Prostate gland (tissue), 2 donors: ENCODE results near the gene TLL1.

ENCODE experiments used
- CTCF ChIP-seq, 4 experiments: fragments of 200-600 bp in 2 of 4; fragments of 450-650 bp in 2 of 4; sonication (generic) in 2 of 4; IDR thresholded peaks; 1 replicate in 3 of 4; 2 replicates in 1 of 4; pipeline ENCODE4 v1.5.1; 2016 to 2019; ENCODE audit warnings: antibody characterized with exemption in 4 of 4, mild to moderate bottlenecking in 2 of 4, moderate library complexity in 2 of 4
- POLR2AphosphoS5 ChIP-seq: sonication (generic); formaldehyde crosslinking; IDR thresholded peaks from one replicate; pipeline ENCODE4 v1.6.1; 2017; ENCODE audit warnings: antibody characterized with exemption

- TF ChIP-seq CTCF (IDR thresholded peaks at IDR 0.05) = no peak
- TF ChIP-seq POLR2AphosphoS5 = no peak
These were observed at the start of gene TLL1 for GRCh38 chr4:165872461-165873297.
